ENCODE measurements around the gene GGT6. TPM values are rescaled to one million over a fixed set of nuclear protein-coding genes. Genes with fewer than 3 reads are reported as not detected.
"Not testable (repeated sequence)": the region's sequence is repeated elsewhere in the genome, so short reads cannot be mapped to it uniquely, and the experiment has no call there.

The GGT6 gene
- total RNA-seq, 4 donors from 2014 or later: not detected

- Histone ChIP-seq H3K36me3 (no peaks in the 10 kb centered on the region), H3K4me1 (peaks cover 0 to 15% (median 6%) of the 10 kb centered on the region in 4 donors), H3K4me3 (no peak overlapping the region), H3K9me3 (no peaks in the 10 kb centered on the region), H3K27me3 (peaks cover 0 to 53% of the 10 kb centered on the region in 2 donors), H3K27ac (no peak overlapping the region)
- 77 to 88% methylated on average over 6 to 8 of the region's 8 CpGs for WGBS, 2 donors
- TF ChIP-seq CTCF (IDR thresholded peaks at IDR 0.05): no peak
- TF ChIP-seq EP300 (IDR thresholded peaks at IDR 0.05): no peak
- no peak for TF ChIP-seq POLR2A (IDR thresholded peaks at IDR 0.05)
- DNase-seq (ENCODE audit: low spot score in 2 of 2): no peak
These were observed 22.3 kb upstream of the GGT6 start for GRCh38 chr17:4582691-4583090.

GRCh38 chr17:4582101-4582501, 21.7 kb upstream of the GGT6 start:
- Histone ChIP-seq H3K4me3 (no peak overlapping the region), H3K27ac (no peak overlapping the region), H3K27me3 (peaks cover 0 to 56% of the 10 kb centered on the region in 2 donors), H3K4me1 (peaks cover 0 to 15% (median 6%) of the 10 kb centered on the region in 4 donors), H3K9me3 (no peaks in the 10 kb centered on the region), H3K36me3 (no peaks in the 10 kb centered on the region)
- TF ChIP-seq POLR2A (IDR thresholded peaks at IDR 0.05): no peak
- no peak for TF ChIP-seq EP300 (IDR thresholded peaks at IDR 0.05)
- TF ChIP-seq CTCF (IDR thresholded peaks at IDR 0.05): no peak
- DNase-seq (ENCODE audit: low spot score in 2 of 2): no peak
- WGBS, 2 donors: 55 to 69% methylated on average over 7 of the region's 7 CpGs

DNA sequence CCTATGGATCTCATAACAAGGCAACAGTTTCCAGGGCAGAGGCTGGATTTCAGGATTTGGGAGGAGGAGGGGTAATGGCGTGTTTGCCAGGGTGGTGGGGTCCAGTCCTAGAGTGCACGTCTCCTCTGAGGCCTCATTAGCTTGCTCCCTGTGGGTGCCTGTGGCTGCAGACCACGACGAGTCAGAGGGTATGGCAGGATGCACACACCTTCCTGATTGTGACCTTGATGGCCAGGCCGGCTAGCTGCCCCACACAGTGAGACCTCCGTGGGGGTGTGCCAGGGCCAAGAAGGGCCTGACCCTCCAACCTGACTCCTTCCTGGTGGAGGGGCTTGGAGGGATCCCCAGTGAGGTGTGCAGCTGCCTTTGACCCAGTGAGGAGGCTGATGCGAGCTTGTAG, 19.9 kb upstream of the GGT6 start:
- Histone ChIP-seq H3K4me1 (peaks cover 0 to 15% (median 6%) of the 10 kb centered on the region in 4 donors), H3K27me3 (peaks cover 0 to 55% of the 10 kb centered on the region in 2 donors), H3K27ac (no peak overlapping the region), H3K36me3 (no peaks in the 10 kb centered on the region), H3K9me3 (no peaks in the 10 kb centered on the region), H3K4me3 (no peak overlapping the region)
- no peak for DNase-seq (ENCODE audit: low spot score in 2 of 2)
- no peak for TF ChIP-seq POLR2A (IDR thresholded peaks at IDR 0.05)
- TF ChIP-seq EP300 (IDR thresholded peaks at IDR 0.05): no peak
- TF ChIP-seq CTCF (IDR thresholded peaks at IDR 0.05): no peak
- 47 to 66% methylated on average over 7 of the region's 7 CpGs for WGBS, 2 donors

GRCh38 chr17:4579678-4580077, 19.3 kb upstream of the GGT6 start:
- H3K27ac ChIP-seq: no peak overlapping the region
- H3K9me3 ChIP-seq: no peaks in the 10 kb centered on the region
- TF ChIP-seq CTCF (IDR thresholded peaks at IDR 0.05) (no peak), EP300 (IDR thresholded peaks at IDR 0.05) (no peak), POLR2A (IDR thresholded peaks at IDR 0.05) (no peak)
- DNase-seq (ENCODE audit: low spot score in 2 of 2): no peak
- peaks cover 0 to 12% (median 4%) of the 10 kb centered on the region in 4 donors for H3K4me1 ChIP-seq
- no peak overlapping the region for H3K4me3 ChIP-seq
- peaks cover 0 to 49% of the 10 kb centered on the region in 2 donors for H3K27me3 ChIP-seq
- WGBS, 2 donors: 90 to 95% methylated on average over 11 of the region's 11 CpGs
- no peaks in the 10 kb centered on the region for H3K36me3 ChIP-seq

DNA sequence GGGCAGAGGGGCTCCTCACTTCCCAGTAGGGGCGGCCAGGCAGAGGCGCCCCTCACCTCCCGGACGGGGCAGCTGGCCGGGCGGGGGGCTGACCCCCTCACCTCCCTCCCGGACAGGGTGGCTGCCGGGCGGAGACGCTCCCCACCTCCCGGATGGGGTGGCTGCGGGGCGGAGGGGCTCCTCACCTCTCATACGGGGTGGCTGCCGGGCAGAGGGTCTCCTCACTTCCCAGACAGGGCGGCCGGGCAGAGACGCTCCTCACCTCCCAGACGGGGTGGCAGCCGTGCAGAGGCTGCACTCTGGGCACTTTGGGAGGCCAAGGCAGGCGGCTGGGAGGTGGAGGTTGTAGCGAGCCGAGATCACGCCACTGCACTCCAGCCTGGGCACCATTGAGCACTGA, 18.0 kb upstream of the GGT6 start:
- peaks cover 0 to 39% of the 10 kb centered on the region in 2 donors for H3K27me3 ChIP-seq
- H3K27ac ChIP-seq; H3K4me3 ChIP-seq; H3K4me1 ChIP-seq; H3K36me3 ChIP-seq; H3K9me3 ChIP-seq; DNase-seq (ENCODE audit: low spot score in 2 of 2): not testable (repeated sequence)
- 85 to 96% methylated on average over 10 of the region's 24 CpGs for WGBS, 2 donors

Measured in tibial nerve (tissue), 4 donors.